ENCODE measurements around the gene SRCIN1. TPM values are rescaled to one million over a fixed set of nuclear protein-coding genes. Genes with fewer than 3 reads are reported as not detected.

The SRCIN1 gene
- total RNA-seq, 1 experiment from 2014 or later, result 25.8 TPM

DNA sequence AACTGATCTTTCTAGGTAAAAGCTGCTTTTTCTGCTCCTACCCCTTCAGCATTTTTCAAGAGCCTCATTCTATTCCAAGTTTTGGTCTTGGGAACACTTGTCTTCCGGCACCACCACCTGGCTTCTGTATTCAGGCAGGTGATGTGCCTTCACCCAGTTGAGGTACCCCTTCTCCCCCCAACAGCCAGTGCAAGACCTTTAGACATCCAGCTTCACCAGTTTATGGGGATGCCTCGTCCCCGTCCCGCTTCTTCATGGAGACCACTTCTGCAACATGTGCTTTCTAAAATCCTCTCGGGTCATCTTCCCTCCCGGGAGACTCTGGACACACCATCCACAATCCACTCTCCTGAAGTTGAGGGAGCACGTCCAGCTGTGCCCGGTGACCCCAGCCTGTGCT, 69.9 kb downstream of the SRCIN1 start:
- no TSS peak for BruUV-seq (replicated peaks)
- intact Hi-C loops (cut with micrococcal nuclease; ENCODE audit: unreplicated experiment), result no loop called here
- H3K36me3 Mint-ChIP-seq (ENCODE audit: insufficient read depth, unreplicated experiment), result peaks cover 20% of the 10 kb centered on the region
- H3K27ac Mint-ChIP-seq (ENCODE audit: unreplicated experiment), result no peak overlapping the region
- Histone ChIP-seq H3K4me3 (ENCODE audit: low read depth, low read length) (no peak overlapping the region), H3K4me1 (no peaks in the 10 kb centered on the region), H3K27me3 (replicated peaks; ENCODE audit: control insufficient read depth, insufficient read depth, low read length) (no peaks in the 10 kb centered on the region), H3K9me3 (no peaks in the 10 kb centered on the region), H3K36me3 (ENCODE audit: control insufficient read depth, insufficient read depth, low read length) (no peaks in the 10 kb centered on the region)
- POLR2A ChIA-PET, result interaction anchor here (0.6 kb wide), 1 partner anchor 22 kb away, joined by 3 read pairs; no protein-coding TSS in a partner anchor
- no peak for DNase-seq
- CTCF ChIA-PET, result interaction anchor here (1.0 kb wide), 1 partner anchor 22 kb away, joined by 3 read pairs; no protein-coding TSS in a partner anchor
- no peak overlapping the region for H3K4me3 Mint-ChIP-seq (ENCODE audit: unreplicated experiment)
- peaks cover 4% of the 10 kb centered on the region for H3K4me1 Mint-ChIP-seq (ENCODE audit: low read depth, unreplicated experiment)
- no peaks in the 10 kb centered on the region for H3K27me3 Mint-ChIP-seq (ENCODE audit: insufficient read depth, unreplicated experiment)
- TF ChIP-seq, protein P1, sequence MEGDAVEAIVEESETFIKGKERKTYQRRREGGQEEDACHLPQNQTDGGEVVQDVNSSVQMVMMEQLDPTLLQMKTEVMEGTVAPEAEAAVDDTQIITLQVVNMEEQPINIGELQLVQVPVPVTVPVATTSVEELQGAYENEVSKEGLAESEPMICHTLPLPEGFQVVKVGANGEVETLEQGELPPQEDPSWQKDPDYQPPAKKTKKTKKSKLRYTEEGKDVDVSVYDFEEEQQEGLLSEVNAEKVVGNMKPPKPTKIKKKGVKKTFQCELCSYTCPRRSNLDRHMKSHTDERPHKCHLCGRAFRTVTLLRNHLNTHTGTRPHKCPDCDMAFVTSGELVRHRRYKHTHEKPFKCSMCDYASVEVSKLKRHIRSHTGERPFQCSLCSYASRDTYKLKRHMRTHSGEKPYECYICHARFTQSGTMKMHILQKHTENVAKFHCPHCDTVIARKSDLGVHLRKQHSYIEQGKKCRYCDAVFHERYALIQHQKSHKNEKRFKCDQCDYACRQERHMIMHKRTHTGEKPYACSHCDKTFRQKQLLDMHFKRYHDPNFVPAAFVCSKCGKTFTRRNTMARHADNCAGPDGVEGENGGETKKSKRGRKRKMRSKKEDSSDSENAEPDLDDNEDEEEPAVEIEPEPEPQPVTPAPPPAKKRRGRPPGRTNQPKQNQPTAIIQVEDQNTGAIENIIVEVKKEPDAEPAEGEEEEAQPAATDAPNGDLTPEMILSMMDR (IDR thresholded peaks at IDR 0.05; ENCODE audit: insufficient read depth in 1 of 2, low read depth in 1 of 2, low read length in 1 of 2, severe bottlenecking in 1 of 2, unreplicated experiment in 1 of 2), result no peak
- no peaks in the 10 kb centered on the region for H3K9me3 Mint-ChIP-seq (ENCODE audit: unreplicated experiment)

DNA sequence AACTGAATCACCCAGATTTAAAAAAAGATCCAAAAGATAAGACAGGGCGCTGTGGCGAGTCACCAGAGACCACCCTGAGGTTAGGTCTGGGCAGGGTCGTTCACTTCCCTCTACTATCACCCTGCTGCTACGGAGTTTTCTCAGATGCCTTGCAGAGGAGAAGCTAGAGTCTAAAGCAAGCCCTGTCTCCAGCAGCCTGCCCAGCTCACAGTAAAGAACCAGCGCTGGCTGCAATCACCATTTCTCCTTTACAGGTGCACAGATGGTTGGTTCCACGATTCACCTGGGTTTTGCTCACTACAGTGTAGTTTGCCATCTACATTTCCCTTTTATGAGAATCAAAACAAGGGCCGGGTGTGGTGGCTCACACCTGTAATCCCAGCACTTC, 71.3 kb downstream of the SRCIN1 start:
- no peaks in the 10 kb centered on the region for H3K4me1 ChIP-seq
- DNase-seq, result no peak
- Mint-ChIP-seq H3K4me3 (ENCODE audit: unreplicated experiment) (no peak overlapping the region), H3K27ac (ENCODE audit: unreplicated experiment) (no peak overlapping the region), H3K9me3 (ENCODE audit: unreplicated experiment) (no peaks in the 10 kb centered on the region), H3K27me3 (ENCODE audit: insufficient read depth, unreplicated experiment) (peaks cover 3% of the 10 kb centered on the region), H3K4me1 (ENCODE audit: low read depth, unreplicated experiment) (peaks cover 4% of the 10 kb centered on the region), H3K36me3 (ENCODE audit: insufficient read depth, unreplicated experiment) (peaks cover 20% of the 10 kb centered on the region)
- H3K9me3 ChIP-seq, result no peaks in the 10 kb centered on the region
- no peaks in the 10 kb centered on the region for H3K27me3 ChIP-seq (replicated peaks; ENCODE audit: control insufficient read depth, insufficient read depth, low read length)
- H3K4me3 ChIP-seq (ENCODE audit: low read depth, low read length), result no peak overlapping the region
- CTCF ChIA-PET, result interaction anchor here (0.6 to 2.0 kb wide), 6 partner anchors 24 to 134 kb away, joined by 3 to 10 read pairs (median 3); no protein-coding TSS in a partner anchor
- POLR2A ChIA-PET, result no interaction called here
- intact Hi-C loops (cut with micrococcal nuclease; ENCODE audit: unreplicated experiment), result no loop called here
- H3K36me3 ChIP-seq (ENCODE audit: control insufficient read depth, insufficient read depth, low read length), result no peaks in the 10 kb centered on the region
- no TSS peak for BruUV-seq (replicated peaks)
- TF ChIP-seq, protein P1 (IDR thresholded peaks at IDR 0.05; ENCODE audit: insufficient read depth in 1 of 2, low read depth in 1 of 2, low read length in 1 of 2, severe bottlenecking in 1 of 2, unreplicated experiment in 1 of 2), result no peak

DNA sequence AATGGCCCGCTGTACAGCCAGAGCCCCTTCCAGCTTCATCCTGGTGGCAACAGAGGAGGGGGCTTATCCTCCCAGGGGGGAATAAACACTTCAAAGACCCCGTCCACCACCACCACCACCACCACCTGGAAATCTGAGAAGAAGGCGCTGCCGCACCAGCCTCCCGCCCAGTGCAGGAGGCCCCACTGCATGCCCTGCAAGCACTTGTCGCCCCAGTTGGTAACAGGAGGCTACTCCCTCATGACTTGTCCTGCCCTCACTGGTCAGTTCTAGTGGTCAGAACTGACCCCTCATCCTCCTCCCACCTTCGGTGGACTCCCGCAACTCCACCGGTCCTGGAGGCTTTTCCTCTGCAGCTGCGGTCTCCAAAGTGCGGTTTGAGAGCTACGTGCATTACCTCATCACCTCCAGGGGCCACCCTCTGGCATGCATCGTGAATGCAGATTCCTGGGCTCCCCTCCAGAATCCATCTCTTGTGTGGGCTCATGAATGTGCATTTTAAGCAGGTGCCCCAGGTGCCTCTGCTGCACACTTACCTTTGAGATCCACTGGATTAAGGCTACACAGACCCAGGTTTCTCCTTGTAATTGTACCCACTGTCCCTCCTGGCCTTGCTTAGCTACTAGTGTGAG, 71.8 kb downstream of the SRCIN1 start:
- DNase-seq, result no peak
- H3K4me3 Mint-ChIP-seq (ENCODE audit: unreplicated experiment), result no peak overlapping the region
- no TSS peak for BruUV-seq (replicated peaks)
- H3K27me3 Mint-ChIP-seq (ENCODE audit: insufficient read depth, unreplicated experiment), result peaks cover 3% of the 10 kb centered on the region
- intact Hi-C loops (cut with micrococcal nuclease; ENCODE audit: unreplicated experiment), result no loop called here
- Histone ChIP-seq H3K36me3 (ENCODE audit: control insufficient read depth, insufficient read depth, low read length) (no peaks in the 10 kb centered on the region), H3K4me1 (no peaks in the 10 kb centered on the region), H3K9me3 (no peaks in the 10 kb centered on the region), H3K4me3 (ENCODE audit: low read depth, low read length) (no peak overlapping the region), H3K27me3 (replicated peaks; ENCODE audit: control insufficient read depth, insufficient read depth, low read length) (no peaks in the 10 kb centered on the region)
- TF ChIP-seq, protein P1 (IDR thresholded peaks at IDR 0.05; ENCODE audit: insufficient read depth in 1 of 2, low read depth in 1 of 2, low read length in 1 of 2, severe bottlenecking in 1 of 2, unreplicated experiment in 1 of 2), result no peak
- CTCF ChIA-PET, result interaction anchor here (0.7 to 2.0 kb wide), 6 partner anchors 11 to 135 kb away, joined by 3 to 10 read pairs (median 3); no protein-coding TSS in a partner anchor
- H3K9me3 Mint-ChIP-seq (ENCODE audit: unreplicated experiment), result no peaks in the 10 kb centered on the region
- H3K36me3 Mint-ChIP-seq (ENCODE audit: insufficient read depth, unreplicated experiment), result peaks cover 20% of the 10 kb centered on the region
- H3K4me1 Mint-ChIP-seq (ENCODE audit: low read depth, unreplicated experiment), result peaks cover 4% of the 10 kb centered on the region
- POLR2A ChIA-PET, result no interaction called here
- no peak overlapping the region for H3K27ac Mint-ChIP-seq (ENCODE audit: unreplicated experiment)
